ENCODE data around the gene FBP2.

The FBP2 gene

DNA sequence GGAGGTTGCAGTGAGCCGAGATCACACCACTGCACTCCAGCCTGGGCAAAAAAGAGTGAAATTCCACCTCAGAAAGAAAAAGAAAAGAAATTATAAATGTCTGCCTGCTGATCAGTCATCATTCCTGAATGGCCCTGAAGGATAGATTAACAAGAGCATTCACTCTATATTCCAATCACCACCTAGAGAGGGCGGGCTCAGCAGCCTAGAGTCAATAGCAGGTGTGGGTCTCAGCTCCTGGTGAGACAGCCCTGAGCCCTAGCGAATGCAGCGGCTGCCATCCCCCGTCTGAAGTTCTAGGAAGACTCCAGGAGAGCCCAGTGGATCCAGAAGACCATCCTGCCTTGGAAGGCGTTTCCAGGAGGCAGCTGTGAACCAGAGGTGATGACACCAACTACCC lies 33.7 kb upstream of the FBP2 start:
- H3K27ac ChIP-seq (replicated peaks), result no peak overlapping the region
- DNase-seq (ENCODE audit: low read depth in 1 of 2, low spot score in 1 of 2), result no peak
- no peaks in the 10 kb centered on the region for H3K27me3 ChIP-seq (ENCODE audit: insufficient read depth, poor library complexity, severe bottlenecking)
- no peak overlapping the region for H3K4me3 ChIP-seq (replicated peaks; ENCODE audit: insufficient read depth, low read length)
- TF ChIP-seq, protein P1, sequence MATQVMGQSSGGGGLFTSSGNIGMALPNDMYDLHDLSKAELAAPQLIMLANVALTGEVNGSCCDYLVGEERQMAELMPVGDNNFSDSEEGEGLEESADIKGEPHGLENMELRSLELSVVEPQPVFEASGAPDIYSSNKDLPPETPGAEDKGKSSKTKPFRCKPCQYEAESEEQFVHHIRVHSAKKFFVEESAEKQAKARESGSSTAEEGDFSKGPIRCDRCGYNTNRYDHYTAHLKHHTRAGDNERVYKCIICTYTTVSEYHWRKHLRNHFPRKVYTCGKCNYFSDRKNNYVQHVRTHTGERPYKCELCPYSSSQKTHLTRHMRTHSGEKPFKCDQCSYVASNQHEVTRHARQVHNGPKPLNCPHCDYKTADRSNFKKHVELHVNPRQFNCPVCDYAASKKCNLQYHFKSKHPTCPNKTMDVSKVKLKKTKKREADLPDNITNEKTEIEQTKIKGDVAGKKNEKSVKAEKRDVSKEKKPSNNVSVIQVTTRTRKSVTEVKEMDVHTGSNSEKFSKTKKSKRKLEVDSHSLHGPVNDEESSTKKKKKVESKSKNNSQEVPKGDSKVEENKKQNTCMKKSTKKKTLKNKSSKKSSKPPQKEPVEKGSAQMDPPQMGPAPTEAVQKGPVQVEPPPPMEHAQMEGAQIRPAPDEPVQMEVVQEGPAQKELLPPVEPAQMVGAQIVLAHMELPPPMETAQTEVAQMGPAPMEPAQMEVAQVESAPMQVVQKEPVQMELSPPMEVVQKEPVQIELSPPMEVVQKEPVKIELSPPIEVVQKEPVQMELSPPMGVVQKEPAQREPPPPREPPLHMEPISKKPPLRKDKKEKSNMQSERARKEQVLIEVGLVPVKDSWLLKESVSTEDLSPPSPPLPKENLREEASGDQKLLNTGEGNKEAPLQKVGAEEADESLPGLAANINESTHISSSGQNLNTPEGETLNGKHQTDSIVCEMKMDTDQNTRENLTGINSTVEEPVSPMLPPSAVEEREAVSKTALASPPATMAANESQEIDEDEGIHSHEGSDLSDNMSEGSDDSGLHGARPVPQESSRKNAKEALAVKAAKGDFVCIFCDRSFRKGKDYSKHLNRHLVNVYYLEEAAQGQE (IDR thresholded peaks at IDR 0.05; ENCODE audit: insufficient replicate concordance, low read depth), result no peak
- no peak for TF ChIP-seq GABPA (IDR thresholded peaks at IDR 0.05; ENCODE audit: low read depth)
- TF ChIP-seq, protein P2, sequence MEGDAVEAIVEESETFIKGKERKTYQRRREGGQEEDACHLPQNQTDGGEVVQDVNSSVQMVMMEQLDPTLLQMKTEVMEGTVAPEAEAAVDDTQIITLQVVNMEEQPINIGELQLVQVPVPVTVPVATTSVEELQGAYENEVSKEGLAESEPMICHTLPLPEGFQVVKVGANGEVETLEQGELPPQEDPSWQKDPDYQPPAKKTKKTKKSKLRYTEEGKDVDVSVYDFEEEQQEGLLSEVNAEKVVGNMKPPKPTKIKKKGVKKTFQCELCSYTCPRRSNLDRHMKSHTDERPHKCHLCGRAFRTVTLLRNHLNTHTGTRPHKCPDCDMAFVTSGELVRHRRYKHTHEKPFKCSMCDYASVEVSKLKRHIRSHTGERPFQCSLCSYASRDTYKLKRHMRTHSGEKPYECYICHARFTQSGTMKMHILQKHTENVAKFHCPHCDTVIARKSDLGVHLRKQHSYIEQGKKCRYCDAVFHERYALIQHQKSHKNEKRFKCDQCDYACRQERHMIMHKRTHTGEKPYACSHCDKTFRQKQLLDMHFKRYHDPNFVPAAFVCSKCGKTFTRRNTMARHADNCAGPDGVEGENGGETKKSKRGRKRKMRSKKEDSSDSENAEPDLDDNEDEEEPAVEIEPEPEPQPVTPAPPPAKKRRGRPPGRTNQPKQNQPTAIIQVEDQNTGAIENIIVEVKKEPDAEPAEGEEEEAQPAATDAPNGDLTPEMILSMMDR (IDR thresholded peaks at IDR 0.05; ENCODE audit: insufficient read depth, low read length), result no peak
- TF ChIP-seq SPI1 (IDR thresholded peaks at IDR 0.05; ENCODE audit: borderline replicate concordance, low read depth), result no peak
- no peak for TF ChIP-seq POLR2AphosphoS5 (IDR thresholded peaks at IDR 0.05; ENCODE audit: low read depth)

GRCh38 chr9:94625835-94626234 lies 32.2 kb upstream of the FBP2 start:
- H3K27me3 ChIP-seq (ENCODE audit: insufficient read depth, poor library complexity, severe bottlenecking), result no peaks in the 10 kb centered on the region
- no peak overlapping the region for H3K4me3 ChIP-seq (replicated peaks; ENCODE audit: insufficient read depth, low read length)
- no peak overlapping the region for H3K27ac ChIP-seq (replicated peaks)
- TF ChIP-seq, protein P2 (IDR thresholded peaks at IDR 0.05; ENCODE audit: insufficient read depth, low read length), result no peak
- TF ChIP-seq GABPA (IDR thresholded peaks at IDR 0.05; ENCODE audit: low read depth) (no peak), SPI1 (IDR thresholded peaks at IDR 0.05; ENCODE audit: borderline replicate concordance, low read depth) (no peak), POLR2AphosphoS5 (IDR thresholded peaks at IDR 0.05; ENCODE audit: low read depth) (no peak)
- TF ChIP-seq, protein P1 (IDR thresholded peaks at IDR 0.05; ENCODE audit: insufficient replicate concordance, low read depth), result no peak
- DNase-seq (ENCODE audit: low read depth in 1 of 2, low spot score in 1 of 2), result no peak

DNA sequence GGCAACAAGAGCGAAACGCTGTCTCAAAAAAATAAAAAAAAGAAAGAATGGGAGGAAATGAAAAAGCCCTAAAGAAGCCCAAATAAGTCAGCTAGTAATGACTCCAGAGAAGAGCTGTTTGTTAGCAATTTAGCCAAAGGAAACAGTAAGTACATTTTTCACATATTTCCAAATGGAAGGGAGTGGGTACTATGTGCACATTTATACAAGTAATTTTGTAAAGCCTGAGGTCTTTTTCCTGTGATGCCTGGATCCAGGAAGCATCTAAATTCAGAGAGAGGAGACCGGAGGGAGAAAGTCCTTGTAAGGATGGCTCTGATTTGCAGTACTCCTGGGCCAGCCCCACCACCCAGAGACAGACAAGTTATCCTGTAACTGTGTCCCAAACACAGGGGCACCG lies 31.0 kb upstream of the FBP2 start:
- TF ChIP-seq, protein P1 (IDR thresholded peaks at IDR 0.05; ENCODE audit: insufficient replicate concordance, low read depth), result no peak
- TF ChIP-seq, protein P2 (IDR thresholded peaks at IDR 0.05; ENCODE audit: insufficient read depth, low read length), result no peak
- TF ChIP-seq GABPA (IDR thresholded peaks at IDR 0.05; ENCODE audit: low read depth) (no peak), SPI1 (IDR thresholded peaks at IDR 0.05; ENCODE audit: borderline replicate concordance, low read depth) (no peak), POLR2AphosphoS5 (IDR thresholded peaks at IDR 0.05; ENCODE audit: low read depth) (no peak)
- no peak overlapping the region for H3K27ac ChIP-seq (replicated peaks)
- no peaks in the 10 kb centered on the region for H3K27me3 ChIP-seq (ENCODE audit: insufficient read depth, poor library complexity, severe bottlenecking)
- no peak overlapping the region for H3K4me3 ChIP-seq (replicated peaks; ENCODE audit: insufficient read depth, low read length)
- no peak for DNase-seq (ENCODE audit: low read depth in 1 of 2, low spot score in 1 of 2)
